HG03378 (cell line): ENCODE results near the gene ARHGAP31.
"Not testable (repeated sequence)": the region's sequence is repeated elsewhere in the genome, so short reads cannot be mapped to it uniquely, and the experiment has no call there.

Experiments
- ATAC-seq: cut with Tn5 transposase; IDR thresholded peaks from one replicate; pipeline ENCODE4 v1.9.1; 2021; ENCODE audit warnings: mild to moderate bottlenecking, moderate library complexity; ENCODE audit not compliant: unreplicated experiment

Gene ARHGAP31

DNA sequence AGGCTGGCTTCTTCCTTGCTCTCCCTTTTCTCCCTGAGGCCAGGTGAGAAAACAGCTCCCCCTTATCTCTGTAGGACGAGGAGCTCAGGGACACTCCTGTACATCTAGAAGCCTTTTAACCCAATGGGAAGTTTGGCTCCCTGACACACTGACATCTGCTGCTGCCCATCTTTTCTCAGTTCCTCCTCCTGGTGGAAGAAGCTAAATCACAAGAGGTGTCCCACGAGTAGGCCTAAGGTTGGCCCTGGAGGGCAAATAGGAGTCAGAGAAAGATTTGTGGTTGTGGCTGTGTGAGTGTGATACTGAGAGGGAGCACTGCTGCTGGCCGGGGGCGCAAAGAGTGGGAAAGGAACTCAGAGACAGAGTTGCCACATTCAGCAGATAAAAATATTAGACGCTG is 49.5 kb downstream of the ARHGAP31 start:
- ATAC-seq: peak; percentile 86

DNA sequence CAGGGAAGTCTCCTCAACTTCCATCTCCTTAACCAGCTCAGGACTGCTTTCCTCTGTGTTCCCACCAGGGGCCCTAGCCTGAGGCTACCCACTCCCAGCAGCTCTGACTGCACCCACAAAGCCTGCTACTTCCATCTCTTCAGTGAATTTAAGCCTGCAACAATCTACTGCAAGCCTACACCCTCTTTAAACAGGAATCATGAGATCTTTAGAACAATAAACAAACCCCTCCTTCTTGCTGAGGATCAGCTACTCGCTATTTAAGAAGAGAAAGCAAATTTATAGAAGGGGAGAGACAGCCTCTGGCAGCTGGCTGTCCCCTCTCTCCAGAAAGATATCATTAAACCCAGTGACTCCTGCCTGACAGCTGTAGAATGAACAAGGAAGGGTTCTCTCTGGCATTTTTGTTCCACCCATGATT is 51.9 kb downstream of the ARHGAP31 start:
- ATAC-seq: no peak

DNA sequence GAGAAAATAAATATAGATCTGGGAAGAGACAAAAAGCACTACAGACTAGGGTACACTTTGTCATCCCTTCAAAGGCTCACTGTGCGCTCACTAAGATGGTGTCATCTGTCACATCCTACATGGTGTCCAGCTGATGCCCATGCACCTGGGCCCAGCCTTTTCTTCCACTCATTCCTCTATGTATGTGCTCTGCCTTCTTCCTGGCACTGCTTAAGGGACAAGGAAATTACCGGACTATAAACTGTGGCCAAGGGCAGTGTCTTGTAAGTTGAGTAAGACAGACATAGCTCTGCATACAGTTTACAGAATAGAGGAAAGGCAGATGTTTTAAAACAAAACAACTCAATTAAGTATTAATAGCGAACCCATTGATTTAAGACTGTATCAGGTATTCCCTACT is 52.9 kb downstream of the ARHGAP31 start:
- ATAC-seq: no peak

DNA sequence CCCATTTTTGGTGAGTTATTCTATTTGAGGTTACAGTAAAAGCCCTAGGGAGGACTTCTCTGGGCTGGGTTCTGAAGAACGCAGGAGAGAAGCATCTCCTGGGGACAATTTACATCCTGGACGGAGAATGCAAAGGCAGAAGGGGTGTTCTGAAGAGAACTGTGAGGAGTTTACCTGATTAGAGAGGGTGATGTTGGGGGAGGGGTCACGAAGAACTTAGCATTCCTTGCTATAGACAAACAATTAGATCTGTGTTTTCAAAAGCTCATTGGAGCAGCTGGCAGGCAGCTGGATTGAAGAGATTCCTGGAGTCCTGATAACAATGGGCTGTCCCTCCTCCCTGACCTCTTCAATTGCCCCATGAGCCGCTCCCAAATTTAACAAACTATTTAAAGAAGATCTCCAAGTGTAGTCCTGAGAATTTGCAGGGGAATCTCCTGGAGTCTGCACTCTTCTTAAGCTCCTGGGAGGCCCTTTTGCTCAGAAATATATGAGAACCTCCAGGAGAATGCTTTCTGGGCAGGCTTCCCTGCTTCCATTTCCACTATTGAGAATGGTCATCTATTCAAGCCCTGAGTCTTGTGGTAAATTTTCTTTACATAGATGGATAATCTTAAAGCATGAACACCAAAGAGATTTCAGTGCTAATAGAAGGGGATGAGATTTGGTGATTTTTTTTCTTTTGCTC is 55.3 kb downstream of the ARHGAP31 start:
- ATAC-seq: no peak

DNA sequence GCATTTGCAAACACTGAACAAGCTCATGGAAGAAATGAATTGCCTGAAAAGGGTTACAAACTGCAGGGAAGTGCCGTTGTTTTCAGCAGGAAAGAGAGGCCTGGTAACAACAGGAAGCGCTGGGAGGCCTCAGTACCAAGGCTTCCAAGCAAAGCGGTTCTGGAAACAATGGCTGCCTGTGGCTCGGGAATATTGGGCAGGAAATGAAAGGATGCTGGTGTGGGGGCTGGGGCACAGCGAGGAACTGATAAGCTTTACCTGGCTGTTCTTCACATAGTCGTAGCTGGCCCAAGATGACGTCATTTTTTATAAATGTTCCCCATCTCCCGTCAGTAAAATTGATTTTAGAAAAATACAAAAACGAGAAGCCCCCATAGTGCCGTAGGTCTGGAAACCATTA is 55.9 kb downstream of the ARHGAP31 start:
- ATAC-seq: no peak

DNA sequence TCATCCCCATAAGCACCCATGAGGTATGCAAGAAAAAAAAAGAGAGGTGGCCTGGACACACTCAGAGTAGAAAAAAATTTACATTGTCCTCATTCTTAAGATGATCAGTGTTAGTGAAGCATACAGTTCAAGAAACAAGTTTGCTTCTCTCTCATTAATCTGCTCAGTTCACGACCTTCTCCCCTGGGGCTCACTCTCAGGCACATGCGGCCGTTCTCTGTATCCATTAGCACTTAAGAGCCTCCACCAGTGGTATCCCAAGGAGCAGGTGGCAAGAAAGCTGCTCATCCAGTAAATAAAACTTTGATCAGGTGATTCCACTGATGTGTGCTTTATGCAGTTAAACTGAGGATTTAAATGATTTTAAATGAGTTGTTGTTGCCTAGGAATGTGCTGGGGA is 57.4 kb downstream of the ARHGAP31 start:
- ATAC-seq: no peak

DNA sequence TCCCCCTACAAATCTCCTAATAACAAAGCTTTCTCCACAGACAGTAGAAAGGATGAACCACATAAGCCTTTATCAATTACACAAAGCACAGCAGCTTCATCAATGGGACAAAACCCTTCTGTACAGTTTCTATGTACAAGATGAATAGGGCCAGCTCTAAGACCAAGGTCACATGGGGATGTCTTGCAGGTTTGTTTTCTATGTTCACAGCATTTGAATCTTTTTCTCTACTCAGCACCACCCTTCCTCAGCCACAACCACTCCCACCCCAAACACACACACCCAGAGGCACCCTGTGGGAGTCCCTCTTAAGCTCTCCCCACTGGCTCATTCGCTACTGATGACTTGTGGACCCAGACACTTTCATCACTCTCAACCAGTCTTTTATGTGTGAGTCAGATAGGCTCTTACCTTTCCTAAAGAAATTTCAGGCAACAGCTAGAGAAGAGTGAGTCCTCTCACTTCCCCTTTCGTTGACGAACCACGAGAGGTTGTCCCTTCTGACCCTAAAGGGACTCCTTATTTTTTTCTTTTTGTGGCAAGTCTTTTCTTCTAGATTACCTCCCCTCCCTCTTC is 57.9 kb downstream of the ARHGAP31 start:
- peak; percentile 98 for ATAC-seq

DNA sequence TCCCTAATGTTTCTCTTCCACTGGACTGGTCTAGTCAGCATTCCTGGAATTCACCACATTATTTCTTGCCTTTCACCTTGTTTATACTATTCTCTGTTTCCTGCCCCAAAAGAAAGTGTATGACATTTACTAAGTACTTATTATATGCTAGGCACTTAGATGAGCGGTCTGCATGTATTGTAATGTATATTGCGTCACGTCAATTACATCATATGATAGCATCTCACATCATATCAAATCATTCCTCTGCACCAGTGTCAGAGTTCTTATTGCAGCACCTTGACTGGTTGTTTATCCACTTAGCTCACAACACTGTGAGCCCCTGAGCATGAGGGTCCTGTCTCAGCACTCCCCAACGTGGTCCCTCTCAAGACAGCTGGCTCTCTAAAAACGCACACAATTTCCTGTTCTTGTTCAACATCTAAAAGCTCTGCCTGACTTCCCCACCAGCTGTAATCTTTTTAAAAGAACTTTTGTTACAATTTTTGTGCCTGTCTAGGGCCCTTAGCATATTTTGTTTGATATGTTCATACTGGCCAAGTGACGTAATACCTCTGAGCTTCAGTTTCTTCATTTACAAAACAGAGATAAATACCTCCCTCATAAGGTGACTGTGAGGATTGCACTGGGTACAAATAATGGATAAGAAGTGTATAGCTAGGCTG is 58.8 kb downstream of the ARHGAP31 start:
- peak; percentile 38 for ATAC-seq

DNA sequence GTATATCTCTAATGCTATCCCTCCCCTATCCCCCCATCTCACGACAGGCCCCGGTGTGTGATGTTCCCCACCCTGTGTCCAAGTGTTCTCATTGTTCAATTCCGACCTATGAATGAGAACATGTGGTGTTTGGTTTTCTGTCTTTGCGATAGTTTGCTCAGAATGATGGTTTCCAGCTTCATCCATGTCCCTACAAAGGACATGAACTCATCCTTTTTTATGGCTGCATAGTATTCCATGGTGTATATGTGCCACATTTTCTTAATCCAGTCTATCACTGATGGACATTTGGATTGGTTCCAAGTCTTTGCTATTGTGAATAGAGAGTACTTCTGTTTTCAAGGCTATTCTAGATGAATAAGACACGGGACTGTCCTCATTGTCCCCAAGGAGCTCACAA is 61.4 kb downstream of the ARHGAP31 start:
- not testable (repeated sequence) for ATAC-seq

DNA sequence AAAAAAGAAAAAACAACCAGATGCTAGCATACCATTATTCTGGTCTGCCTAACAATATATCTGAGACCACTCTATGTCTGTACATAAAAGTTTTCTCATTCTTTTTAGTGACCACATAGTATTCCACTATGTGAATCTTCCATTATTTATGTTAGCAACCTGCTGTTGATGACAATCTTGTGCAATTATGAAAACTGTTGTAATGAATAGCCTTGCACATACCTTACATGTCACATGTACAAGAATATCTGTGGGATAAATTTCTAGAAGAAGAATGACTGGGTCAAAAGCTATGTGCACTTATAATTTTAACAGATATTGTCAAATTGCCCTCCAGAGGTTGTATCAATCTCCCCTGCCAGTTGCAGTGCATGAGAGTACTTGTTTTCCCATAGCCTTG is 62.5 kb downstream of the ARHGAP31 start:
- ATAC-seq: no peak

DNA sequence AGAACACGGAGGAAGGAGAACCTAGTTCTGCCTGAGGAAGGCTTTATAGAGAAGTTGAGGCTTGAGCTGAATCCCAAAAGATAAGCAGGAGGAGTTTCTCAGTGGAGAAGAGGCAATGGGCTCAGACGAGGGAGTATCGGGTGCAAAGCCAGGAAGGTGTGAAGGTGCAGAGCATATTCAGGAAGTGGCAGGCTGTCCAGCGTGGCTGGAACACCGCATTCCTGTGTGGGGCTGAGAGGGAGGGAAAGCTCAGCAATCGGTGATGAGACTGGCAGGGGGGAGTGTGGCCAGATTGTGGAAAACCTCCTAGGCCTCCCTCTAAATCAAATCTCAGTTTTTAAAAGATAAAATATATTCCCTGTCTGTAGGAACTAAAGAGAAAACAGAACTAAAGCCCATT is 63.0 kb downstream of the ARHGAP31 start:
- no peak for ATAC-seq

DNA sequence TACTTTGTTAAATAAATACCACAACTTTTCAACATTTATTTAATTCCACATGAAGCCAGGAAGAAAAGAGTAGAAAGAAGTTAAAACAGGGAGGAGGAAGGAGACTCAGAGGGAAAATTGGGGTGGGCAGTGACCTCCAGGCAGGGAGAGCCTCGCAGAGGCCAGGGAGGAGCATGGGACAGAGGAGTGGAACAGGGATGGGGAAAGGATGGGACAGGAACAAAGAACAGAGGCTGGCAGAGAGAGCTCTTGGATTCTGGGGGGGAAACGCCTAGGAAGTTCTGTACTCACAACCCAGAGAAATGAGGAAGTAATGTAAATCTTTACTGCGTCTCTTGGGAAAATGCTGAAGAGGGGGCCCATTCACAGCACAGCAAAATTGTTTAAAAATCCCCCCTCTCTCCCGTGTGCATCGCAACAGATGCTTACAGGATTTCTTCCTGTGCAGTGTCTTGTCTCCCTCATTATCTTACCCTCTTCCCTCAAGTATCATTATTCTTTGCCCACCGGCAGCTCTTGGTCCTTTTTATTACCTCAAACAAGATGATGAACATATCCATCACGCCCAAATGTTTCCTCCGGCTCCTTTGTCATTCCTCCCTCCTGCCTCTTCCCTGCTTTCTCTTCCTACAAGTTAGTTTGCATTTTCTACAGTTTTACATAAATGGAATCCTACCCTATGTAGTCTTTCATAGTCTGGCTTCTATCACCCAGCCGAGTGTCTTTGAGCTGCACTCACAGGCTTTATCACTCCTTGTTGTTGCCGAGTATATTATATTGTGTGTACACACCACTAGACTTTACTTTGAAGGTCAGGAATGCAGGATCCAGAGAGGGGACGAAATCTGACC is 65.5 kb downstream of the ARHGAP31 start:
- ATAC-seq: peak; percentile 84

DNA sequence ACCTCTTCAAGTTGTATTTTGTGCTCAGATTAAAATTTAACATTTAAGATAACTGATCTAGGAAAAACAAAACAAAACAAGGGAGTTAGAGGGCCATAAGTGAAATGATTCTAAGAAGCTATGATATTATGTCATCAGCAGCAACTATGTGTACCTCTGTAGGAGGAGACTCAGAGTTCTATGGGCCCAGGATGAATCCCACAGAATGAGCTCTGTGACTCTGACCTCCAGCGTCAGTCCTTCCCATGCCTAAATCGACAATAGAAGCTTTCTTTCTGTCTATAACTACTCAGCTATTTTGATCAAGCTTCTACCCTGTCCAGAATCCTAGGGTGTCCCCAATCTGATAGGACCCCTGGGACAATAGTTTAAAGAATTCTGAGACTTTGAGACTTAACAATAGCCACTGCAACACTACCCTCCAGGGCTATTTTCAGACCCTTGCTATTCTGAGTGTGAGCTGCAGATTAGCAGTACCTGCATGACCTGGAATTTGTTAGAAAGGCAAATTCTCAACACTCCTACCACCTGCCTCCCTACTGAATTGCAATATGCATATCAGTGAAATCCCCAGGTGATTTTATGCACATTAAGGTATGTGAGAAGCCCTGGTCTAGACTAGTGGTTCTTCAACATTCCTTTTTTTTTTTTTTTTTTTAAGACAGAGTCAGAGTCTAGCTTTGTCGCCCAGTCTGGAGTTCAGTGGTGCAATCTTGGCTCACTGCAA is 66.7 kb downstream of the ARHGAP31 start:
- no peak for ATAC-seq

DNA sequence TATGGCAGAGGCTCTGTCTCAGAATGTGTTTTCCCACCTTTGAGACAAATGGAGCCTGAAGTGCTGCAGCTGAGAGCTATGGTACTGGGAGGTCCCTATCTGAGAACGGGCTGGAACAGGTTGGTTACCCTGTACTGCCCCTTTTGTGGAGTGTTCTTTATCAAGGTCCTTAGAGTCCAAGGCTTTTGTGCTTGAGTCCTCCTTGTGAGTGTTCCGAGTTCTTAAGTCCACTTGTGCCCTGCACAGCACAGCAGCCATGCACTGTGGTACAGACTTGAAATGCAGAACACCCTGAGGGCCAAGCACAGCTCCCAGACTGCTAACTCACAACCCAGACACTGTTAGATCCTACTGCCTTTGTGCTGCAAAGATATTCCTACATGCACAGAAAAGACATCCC is 67.8 kb downstream of the ARHGAP31 start:
- no peak for ATAC-seq

DNA sequence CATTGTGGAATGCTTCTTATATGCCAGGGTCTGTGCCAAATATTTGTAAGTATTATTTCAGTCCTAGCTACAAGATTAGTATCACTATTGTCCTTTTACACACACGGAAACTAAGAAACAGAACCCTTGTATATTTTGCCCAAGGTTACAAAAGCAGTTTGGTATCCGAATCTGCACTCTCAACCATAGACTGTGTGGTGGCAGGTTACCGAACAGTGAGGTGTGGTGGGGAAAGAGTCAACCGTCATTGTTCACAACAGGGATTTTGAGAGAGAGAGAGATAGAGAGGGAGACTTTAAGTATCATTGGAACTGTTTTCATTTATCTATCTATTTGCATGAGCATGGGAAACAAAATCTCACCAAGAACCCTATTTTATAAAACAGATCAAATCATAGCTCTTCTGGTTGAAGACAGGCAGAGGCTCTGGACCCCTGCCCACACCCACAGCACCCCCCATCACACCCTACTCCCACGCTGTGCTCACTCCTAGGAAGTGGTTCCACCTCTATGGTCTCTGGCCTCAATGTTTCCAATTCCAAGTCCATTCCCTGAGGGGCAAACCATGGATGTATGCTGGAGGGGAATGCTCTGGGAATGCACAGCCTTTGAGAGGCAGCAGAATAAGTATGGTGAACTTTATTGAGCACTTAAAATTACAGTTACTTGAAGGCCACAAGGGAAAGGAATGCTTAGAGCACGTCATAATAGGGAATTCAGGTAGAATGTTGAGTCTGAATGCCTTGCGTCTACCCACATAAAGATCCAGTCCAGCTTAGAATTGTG is 69.0 kb downstream of the ARHGAP31 start:
- no peak for ATAC-seq

DNA sequence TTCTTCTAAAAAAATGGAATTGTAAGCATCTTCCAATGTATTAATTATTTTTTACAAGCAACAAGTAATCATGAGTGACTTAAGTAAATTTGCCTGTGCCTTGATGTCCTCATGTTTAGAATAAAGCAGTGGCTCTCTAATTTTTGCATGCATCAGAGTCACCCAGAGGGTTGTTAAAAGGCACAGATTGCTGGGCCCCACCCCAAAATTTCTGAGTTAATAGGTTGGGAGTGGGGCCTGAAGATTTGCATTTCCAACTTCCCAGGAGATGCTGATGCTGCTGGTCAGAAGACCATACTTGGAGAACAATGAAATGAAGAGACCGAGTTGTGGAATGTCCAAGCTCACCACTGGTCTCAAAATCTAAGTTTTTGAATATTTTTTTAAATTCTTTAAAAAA is 70.2 kb downstream of the ARHGAP31 start:
- ATAC-seq: no peak

DNA sequence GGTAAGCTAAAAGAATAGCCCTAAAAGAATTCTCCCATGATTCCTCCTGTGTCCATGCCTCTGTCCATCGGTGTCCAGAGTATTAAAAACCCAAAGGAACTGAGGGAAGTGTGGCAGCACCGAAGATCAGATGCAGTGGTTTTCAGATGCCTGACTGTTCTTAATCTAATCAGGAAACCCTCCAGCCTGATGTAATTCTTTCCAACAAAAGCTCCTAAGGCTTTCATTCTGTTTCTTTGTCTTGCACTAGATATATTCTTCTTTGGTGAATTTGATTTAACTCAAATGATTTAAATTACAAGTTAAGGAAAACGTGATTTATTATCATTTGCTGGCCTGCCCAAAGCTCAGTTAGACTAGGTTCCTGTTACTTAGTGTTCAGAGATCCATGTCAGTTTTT is 71.2 kb downstream of the ARHGAP31 start:
- ATAC-seq: no peak

DNA sequence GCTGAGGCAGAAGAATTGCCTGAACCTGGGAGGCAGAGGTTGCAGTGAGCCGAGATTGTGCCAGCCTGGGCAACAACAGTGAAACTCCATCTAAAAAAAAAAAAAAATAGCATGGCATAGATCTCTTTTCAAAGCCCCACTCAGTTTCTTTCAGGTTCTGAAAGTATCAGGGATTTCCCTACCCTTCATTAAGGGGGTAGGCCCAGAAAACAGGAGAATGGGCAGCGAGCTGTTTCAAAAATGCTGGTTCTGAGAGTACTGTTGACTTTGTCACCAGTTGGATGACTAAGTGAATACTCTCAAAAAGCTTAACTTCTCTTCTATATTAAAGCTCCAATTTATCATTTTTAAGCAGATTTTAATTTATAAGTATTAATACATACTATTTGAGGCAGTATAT is 72.8 kb downstream of the ARHGAP31 start:
- ATAC-seq: no peak

DNA sequence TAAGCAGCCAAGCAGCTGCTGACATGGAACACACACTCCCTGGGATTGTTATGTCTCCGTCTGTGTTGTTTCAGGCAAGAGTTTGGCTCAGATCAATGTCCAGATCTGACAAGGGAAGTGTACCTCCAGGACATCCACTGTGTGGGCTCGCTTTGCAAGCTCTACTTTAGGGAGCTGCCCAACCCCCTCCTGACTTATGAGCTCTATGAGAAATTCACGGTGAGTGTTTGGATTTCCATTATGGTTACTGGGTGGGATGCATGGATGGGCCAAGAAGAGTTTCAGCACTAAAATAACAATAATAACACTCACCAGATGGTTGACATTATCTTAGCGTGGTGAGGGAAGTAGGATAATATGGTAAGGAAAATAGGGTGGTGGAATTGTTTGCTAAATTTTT is 74.1 kb downstream of the ARHGAP31 start:
- no peak for ATAC-seq

DNA sequence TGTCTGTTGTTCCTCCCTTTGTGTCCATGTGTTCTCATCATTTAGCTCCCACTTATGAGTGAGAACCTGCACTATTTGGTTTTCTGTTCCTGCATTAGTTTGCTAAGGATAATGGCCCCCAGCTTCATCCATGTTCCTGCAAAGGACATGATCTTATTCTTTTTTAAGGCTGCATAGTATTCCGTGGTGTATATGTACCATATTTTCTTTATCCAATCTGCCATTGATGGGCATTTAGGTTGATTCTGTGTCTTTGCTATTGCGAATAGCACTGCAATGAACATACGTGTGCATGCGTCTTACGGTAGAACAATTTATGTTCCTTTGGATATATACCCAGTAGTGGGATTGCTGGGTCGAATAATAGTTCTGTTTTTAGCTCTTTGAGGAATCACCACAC is 77.6 kb downstream of the ARHGAP31 start:
- not testable (repeated sequence) for ATAC-seq
